H1 (cell line): Measurements from ENCODE around the gene TLR5. TPM values are rescaled to one million over a fixed set of nuclear protein-coding genes. Genes with fewer than 3 reads are reported as not detected.

Experiments
- CTCF ChIA-PET: fragments of 300-600 bp; sonication (Branson Sonifier 250); formaldehyde crosslinking; loops from one replicate; lab custom pipeline; 2021; ENCODE audit not compliant: partially characterized antibody; lab: Charles Lee
- POLR2A ChIA-PET: fragments of 300-600 bp; sonication (Branson Sonifier 250); formaldehyde crosslinking; loops from one replicate; lab custom pipeline; 2021; ENCODE audit warnings: inconsistent platforms; ENCODE audit not compliant: partially characterized antibody; lab: Charles Lee
- DNase-seq, 2 experiments: peaks; one replicate each; pipeline versions ENCODE4 v3.0.0 to v3.0.0-alpha.2; 2010 to 2022; ENCODE audit warnings: low spot score in 2 of 2, low read depth in 1 of 2, mixed read lengths in 1 of 2
- FAIRE-seq: peaks from 2 replicates; lab custom pipeline; 2011; peaks lifted over from hg19 to GRCh38; lab: Jason Lieb, UNC
- H2AFZ ChIP-seq: 2 replicates; pipeline ENCODE4 v1.8.1; 2012; ENCODE audit warnings: low read length, inconsistent platforms
- H2AK5ac ChIP-seq: 2 replicates; pipeline ENCODE4 v1.6.1; 2013; ENCODE audit warnings: low read depth, low read length
- H2BK120ac ChIP-seq: replicated peaks from 2 replicates; pipeline ENCODE3; 2013; ENCODE audit warnings: low read depth, low read length, inconsistent platforms
- H2BK12ac ChIP-seq: 2 replicates; pipeline ENCODE4 v1.6.1; 2013; ENCODE audit warnings: low read depth, low read length
- H2BK15ac ChIP-seq: 2 replicates; pipeline ENCODE4 v1.6.1; 2013; ENCODE audit warnings: low read length
- H2BK20ac ChIP-seq: 2 replicates; pipeline ENCODE4 v1.6.1; 2013; ENCODE audit warnings: low read length
- H2BK5ac ChIP-seq: 2 replicates; pipeline ENCODE4 v1.6.1; 2013; ENCODE audit warnings: low read depth, low read length
- H3K14ac ChIP-seq: 2 replicates; pipeline ENCODE4 v1.6.1; 2013; ENCODE audit warnings: inconsistent platforms; ENCODE audit not compliant: insufficient read length
- H3K18ac ChIP-seq: 2 replicates; pipeline ENCODE4 v1.6.1; 2013; ENCODE audit warnings: low read length; ENCODE audit errors: extremely low read depth
- H3K23ac ChIP-seq: 2 replicates; pipeline ENCODE4 v1.6.1; 2013; ENCODE audit warnings: inconsistent platforms; ENCODE audit not compliant: insufficient read length
- H3K23me2 ChIP-seq: 2 replicates; pipeline ENCODE4 v1.6.1; 2013; ENCODE audit warnings: low read depth, low read length
- H3K27ac ChIP-seq: 2 replicates; pipeline ENCODE4 v1.6.1; 2011; ENCODE audit warnings: low read depth, low read length, inconsistent platforms
- H3K27me3 ChIP-seq, 4 experiments: replicated peaks in 1 of 4; 1 replicate in 1 of 4; 2 replicates in 3 of 4; pipeline versions ENCODE4 v1.6.1 to v1.8.1; 2011 to 2013; ENCODE audit warnings: low read length in 3 of 4, mild to moderate bottlenecking in 3 of 4, inconsistent platforms in 2 of 4, mixed read lengths in 2 of 4, moderate library complexity in 1 of 4; ENCODE audit not compliant: control insufficient read depth in 3 of 4, insufficient read depth in 3 of 4; ENCODE audit errors: extremely low read depth in 1 of 4
- H3K36me3 ChIP-seq, 4 experiments: 2 replicates each; pipeline versions ENCODE4 v1.6.1 to v1.8.1; 2011 to 2013; ENCODE audit warnings: mild to moderate bottlenecking in 4 of 4, low read length in 3 of 4, moderate library complexity in 2 of 4, control low read depth in 1 of 4, inconsistent platforms in 1 of 4; ENCODE audit not compliant: insufficient read depth in 4 of 4, control insufficient read depth in 2 of 4
- H3K4ac ChIP-seq: replicated peaks from 2 replicates; pipeline ENCODE3; 2013; ENCODE audit warnings: low read length, low read depth, mixed read lengths, inconsistent platforms; ENCODE audit not compliant: insufficient read length
- H3K4me1 ChIP-seq, 4 experiments: replicated peaks in 1 of 4; 1 replicate in 1 of 4; 2 replicates in 3 of 4; pipeline versions ENCODE4 v1.6.1 to v1.8.1; 2011 to 2013; ENCODE audit warnings: low read length in 3 of 4, inconsistent platforms in 2 of 4, mixed read lengths in 1 of 4; ENCODE audit not compliant: insufficient read depth in 4 of 4, control insufficient read depth in 3 of 4
- H3K4me2 ChIP-seq, 2 experiments: 2 replicates each; pipeline versions ENCODE4 v1.6.1 to v1.8.1; 2011 to 2013; ENCODE audit warnings: low read depth in 2 of 2, low read length in 2 of 2, control low read depth in 1 of 2, inconsistent platforms in 1 of 2, mild to moderate bottlenecking in 1 of 2; ENCODE audit not compliant: insufficient read depth in 1 of 2
- H3K4me3 ChIP-seq, 4 experiments: fragments of 200-600, 300-600 bp in 1 of 4; sonication (generic), shearing (Covaris generic), sonication (Bioruptor Twin) in 1 of 4; 2 replicates each; pipeline versions ENCODE4 v1.5.1 to v1.8.1; 2011 to 2016; ENCODE audit warnings: low read length in 4 of 4, low read depth in 3 of 4, control low read depth in 2 of 4, inconsistent platforms in 2 of 4, mild to moderate bottlenecking in 2 of 4, mixed read lengths in 1 of 4, moderate library complexity in 1 of 4; ENCODE audit not compliant: insufficient read depth in 2 of 4; ENCODE audit errors: extremely low read depth in 1 of 4
- H3K56ac ChIP-seq: replicated peaks from 2 replicates; pipeline ENCODE3; 2013; ENCODE audit warnings: low read depth, mild to moderate bottlenecking, mixed read lengths, low read length, inconsistent platforms; ENCODE audit not compliant: insufficient read length
- H3K79me1 ChIP-seq: 2 replicates; pipeline ENCODE4 v1.6.1; 2013; ENCODE audit warnings: low read depth, low read length, control low read depth
- H3K79me2 ChIP-seq, 2 experiments: 2 replicates each; pipeline versions ENCODE4 v1.6.1 to v1.8.1; 2012 to 2013; ENCODE audit warnings: low read length in 2 of 2, mild to moderate bottlenecking in 2 of 2, inconsistent platforms in 1 of 2; ENCODE audit not compliant: insufficient read depth in 2 of 2, control insufficient read depth in 1 of 2
- H3K9ac ChIP-seq, 4 experiments: replicated peaks in 1 of 4; 1 replicate in 1 of 4; 2 replicates in 3 of 4; pipeline versions ENCODE4 v1.6.1 to v1.8.1; 2011 to 2013; ENCODE audit warnings: low read depth in 3 of 4, low read length in 3 of 4, control low read depth in 2 of 4, mild to moderate bottlenecking in 2 of 4, moderate library complexity in 2 of 4, inconsistent platforms in 1 of 4; ENCODE audit errors: extremely low read depth in 1 of 4
- H3K9me3 ChIP-seq, 2 experiments: 2 replicates each; pipeline versions ENCODE4 v1.6.1 to v1.8.1; 2012 to 2013; ENCODE audit warnings: mild to moderate bottlenecking in 2 of 2, moderate library complexity in 2 of 2, control low read depth in 1 of 2, inconsistent platforms in 1 of 2, low read depth in 1 of 2, low read length in 1 of 2, mixed read lengths in 1 of 2; ENCODE audit not compliant: insufficient read depth in 2 of 2
- H4K20me1 ChIP-seq, 2 experiments: replicated peaks in 1 of 2; 2 replicates each; pipeline versions ENCODE3 to v1.8.1; 2011 to 2013; ENCODE audit warnings: inconsistent platforms in 2 of 2, low read length in 2 of 2, mild to moderate bottlenecking in 1 of 2; ENCODE audit not compliant: insufficient read depth in 2 of 2, control insufficient read depth in 1 of 2
- H4K5ac ChIP-seq: 2 replicates; pipeline ENCODE4 v1.6.1; 2013; ENCODE audit warnings: low read length, low read depth, mixed read lengths, inconsistent platforms; ENCODE audit not compliant: insufficient read length
- H4K8ac ChIP-seq: 2 replicates; pipeline ENCODE4 v1.8.0; 2013; ENCODE audit warnings: mild to moderate bottlenecking, moderate library complexity, low read length, inconsistent platforms; ENCODE audit not compliant: insufficient read depth; ENCODE audit errors: extremely low read depth
- H4K91ac ChIP-seq: replicated peaks from 2 replicates; pipeline ENCODE3; 2013; ENCODE audit warnings: low read length, mixed read lengths, inconsistent platforms; ENCODE audit not compliant: insufficient read length
- ASH2L ChIP-seq: fragments of 200-600, 300-600 bp; sonication (generic); IDR thresholded peaks from one replicate; pipeline ENCODE4 v1.7.1; 2017; ENCODE audit warnings: low read length
- BACH1 ChIP-seq: IDR thresholded peaks from 2 replicates; pipeline ENCODE4 v1.6.1; 2012; ENCODE audit warnings: low read length, improper control_type of control experiment
- CTCF ChIP-seq, 3 experiments: IDR thresholded peaks; 1 replicate in 2 of 3; 2 replicates in 1 of 3; pipeline versions ENCODE4 v1.5.1 to v1.6.1; 2011; ENCODE audit warnings: low read length in 3 of 3, mild to moderate bottlenecking in 3 of 3, inconsistent platforms in 2 of 3, low read depth in 1 of 3, moderate library complexity in 1 of 3; ENCODE audit not compliant: insufficient read depth in 1 of 3; ENCODE audit errors: control extremely low read depth in 1 of 3
- E2F6 ChIP-seq: IDR thresholded peaks from 2 replicates; pipeline ENCODE4 v1.6.1; 2012; ENCODE audit warnings: inconsistent platforms
- HDAC2 ChIP-seq, 2 experiments: fragments of 300-600 bp in 1 of 2; sonication (generic) in 1 of 2; IDR thresholded peaks; 2 replicates each; pipeline ENCODE4 v1.6.1; 2011 to 2012; ENCODE audit warnings: low read depth in 2 of 2, low read length in 2 of 2, mild to moderate bottlenecking in 2 of 2, moderate library complexity in 2 of 2, borderline replicate concordance in 1 of 2, inconsistent platforms in 1 of 2
- KDM4A ChIP-seq: IDR thresholded peaks from one replicate; pipeline ENCODE4 v1.7.1; 2012; ENCODE audit warnings: low read depth, mild to moderate bottlenecking, moderate library complexity, low read length, inconsistent platforms; ENCODE audit not compliant: severe bottlenecking
- KDM5A ChIP-seq: fragments of 200-600 bp; IDR thresholded peaks from 2 replicates; pipeline ENCODE4 v1.7.1; 2012; ENCODE audit warnings: mild to moderate bottlenecking, low read length, inconsistent platforms, mixed read lengths
- NRF1 ChIP-seq: IDR thresholded peaks from 2 replicates; pipeline ENCODE4 v1.6.1; 2011; ENCODE audit warnings: mild to moderate bottlenecking, low read depth, low read length, improper control_type of control experiment
- PHF8 ChIP-seq: fragments of 200-600 bp; sonication (generic); conservative IDR thresholded peaks from 2 replicates; pipeline ENCODE4 v1.7.1; 2012; ENCODE audit warnings: low read depth, mild to moderate bottlenecking, inconsistent platforms, low read length, moderate library complexity
- POLR2AphosphoS5 ChIP-seq: IDR thresholded peaks from 2 replicates; pipeline ENCODE4 v1.6.1; 2011; ENCODE audit warnings: low read depth, low read length
- SRF ChIP-seq: IDR thresholded peaks from 2 replicates; pipeline ENCODE4 v1.6.1; 2011; ENCODE audit warnings: mild to moderate bottlenecking, low read depth, low read length, moderate library complexity
- WGBS, 2 experiments: shearing (Covaris generic) in 1 of 2; methylation state at CpG; one replicate each; pipeline versions ENCODE4 v1.1.6 to v1.1.7; 2013 to 2015; ENCODE audit warnings: low lambda C conversion rate in 2 of 2, mixed read lengths in 2 of 2, inconsistent platforms in 1 of 2, low coverage in 1 of 2, missing lambda C conversion rate in 1 of 2; ENCODE audit not compliant: insufficient replicate concordance in 2 of 2, insufficient coverage in 1 of 2, insufficient read length in 1 of 2; ENCODE audit errors: extremely low coverage in 1 of 2, missing lambda C conversion rate in 1 of 2; 5-methylcytosine and 5-hydroxymethylcytosine counted together
- polyA plus RNA-seq, 7 experiments: library from polyadenylated mRNA; depleted of rRNA in 3 of 7; stranded (reverse) in 5 of 7; unstranded in 2 of 7; fragments of >200 nt in 5 of 7; fragments of 200-250 nt in 2 of 7; gene quantifications; 1 replicate in 5 of 7; 2 replicates in 1 of 7; 4 replicates in 1 of 7; pipeline versions ENCODE4 v1.2.1 to v1.2.3, GENCODE V29; 2011 to 2013; ENCODE audit warnings: missing spikeins in 2 of 7, mixed read lengths in 2 of 7
- total RNA-seq: library from RNA; stranded (reverse); fragmentation: NEBNext Ultra II Directional; extraction: Animal tissue kit (Norgen Biotek cat#: 25700); gene quantifications from 2 replicates; pipeline ENCODE4 v1.2.1, GENCODE V29; 2021

Gene TLR5
- total and polyA plus RNA-seq, 2 of the 8 experiments (the other 6 are each of a cell fraction or from before 2014, with no cell fraction given), result 0.35 to 0.74 TPM

- DNase-seq (no peak), FAIRE-seq (no peak)
- no peaks in the 10 kb centered on the region for H3K79me1 ChIP-seq
- H3K9ac ChIP-seq, result no peak overlapping the region
- H3K14ac ChIP-seq, result no peak overlapping the region
- H3K79me2 ChIP-seq, result no peaks in the 10 kb centered on the region
- no peak overlapping the region for H4K91ac ChIP-seq
- no peaks in the 10 kb centered on the region for H3K36me3 ChIP-seq
- H2BK120ac ChIP-seq, result no peak overlapping the region
- no peak overlapping the region for H2BK12ac ChIP-seq
- no peak overlapping the region for H3K4ac ChIP-seq
- WGBS, 2 experiments, result 91% methylated on average over 6 of the region's 6 CpGs; no CpG with 5 or more reads in 1 of the 2 experiments
- no peak overlapping the region for H3K4me2 ChIP-seq
- no peak overlapping the region for H2AFZ ChIP-seq
- H2AK5ac ChIP-seq, result no peak overlapping the region
- H3K9me3 ChIP-seq, result no peaks in the 10 kb centered on the region
- no peak overlapping the region for H4K5ac ChIP-seq
- H4K8ac ChIP-seq, result no peak overlapping the region
- H3K18ac ChIP-seq, result no peak overlapping the region
- ChIA-PET CTCF (interaction anchor here (0.6 to 2.2 kb wide), 5 partner anchors 11 to 303 kb away, joined by 3 to 7 read pairs (median 3); no protein-coding TSS in a partner anchor), POLR2A (interaction anchor here (0.7 to 1.4 kb wide), 2 partner anchors 75 to 296 kb away, joined by 3 read pairs; no protein-coding TSS in a partner anchor)
- no peak overlapping the region for H2BK15ac ChIP-seq
- peaks cover 0 to 4% (median 0%) of the 10 kb centered on the region in 4 experiments; a peak in 1 of 7 replicates for H3K4me1 ChIP-seq
- no peak overlapping the region for H2BK20ac ChIP-seq
- H3K23ac ChIP-seq, result no peak overlapping the region
- no peak for TF ChIP-seq KDM5A
- no peak for TF ChIP-seq POLR2AphosphoS5
- TF ChIP-seq CTCF (IDR thresholded peaks at IDR 0.05; ENCODE audit: control extremely low read depth in 1 of 3, insufficient read depth in 1 of 3, low read depth in 1 of 3, low read length in 3 of 3), result no peak
- no peak for TF ChIP-seq NRF1
- TF ChIP-seq ASH2L, result no peak
- TF ChIP-seq KDM4A, result no peak
- TF ChIP-seq E2F6, result no peak
- no peak for TF ChIP-seq BACH1
- no peak for TF ChIP-seq HDAC2 (IDR thresholded peaks at IDR 0.05; ENCODE audit: borderline replicate concordance in 1 of 2, low read depth in 2 of 2, low read length in 2 of 2)
- no peak for TF ChIP-seq SRF
- no peak for TF ChIP-seq PHF8
- H3K56ac ChIP-seq, result no peak overlapping the region
- H3K23me2 ChIP-seq, result no peaks in the 10 kb centered on the region
- H3K4me3 ChIP-seq, result no peak overlapping the region
- no peak overlapping the region for H3K27ac ChIP-seq
- no peak overlapping the region for H2BK5ac ChIP-seq
- H3K27me3 ChIP-seq, result peaks cover 0 to 2% (median 0%) of the 10 kb centered on the region in 4 experiments; a peak in 2 of 7 replicates
- no peaks in the 10 kb centered on the region for H4K20me1 ChIP-seq
Observed at GRCh38 chr1:223091896-223092295, 51.2 kb downstream of the TLR5 start.
